Mucosa of stomach (tissue), 1 donor: ENCODE data around the gene MELTF.

Experiments
- H3K27me3 ChIP-seq: one replicate; pipeline ENCODE4 v1.7.0; 2013; ENCODE audit warnings: mild to moderate bottlenecking, low read length; ENCODE audit not compliant: control insufficient read depth, insufficient read depth
- H3K36me3 ChIP-seq: one replicate; pipeline ENCODE4 v1.7.0; 2013; ENCODE audit warnings: low read length; ENCODE audit not compliant: control insufficient read depth, insufficient read depth
- H3K4me1 ChIP-seq: one replicate; pipeline ENCODE4 v1.7.0; 2013; ENCODE audit warnings: mild to moderate bottlenecking, low read length; ENCODE audit not compliant: control insufficient read depth, insufficient read depth
- H3K4me3 ChIP-seq: one replicate; pipeline ENCODE4 v1.7.0; 2013; ENCODE audit warnings: low read length
- H3K9ac ChIP-seq: one replicate; pipeline ENCODE4 v1.7.0; 2013; ENCODE audit warnings: mild to moderate bottlenecking, low read length, moderate library complexity
- H3K9me3 ChIP-seq: one replicate; pipeline ENCODE4 v1.7.0; 2013; ENCODE audit warnings: mild to moderate bottlenecking, low read length, moderate library complexity; ENCODE audit not compliant: control insufficient read depth
- donor health status: Pancreatic carcinoma.

Gene MELTF

DNA sequence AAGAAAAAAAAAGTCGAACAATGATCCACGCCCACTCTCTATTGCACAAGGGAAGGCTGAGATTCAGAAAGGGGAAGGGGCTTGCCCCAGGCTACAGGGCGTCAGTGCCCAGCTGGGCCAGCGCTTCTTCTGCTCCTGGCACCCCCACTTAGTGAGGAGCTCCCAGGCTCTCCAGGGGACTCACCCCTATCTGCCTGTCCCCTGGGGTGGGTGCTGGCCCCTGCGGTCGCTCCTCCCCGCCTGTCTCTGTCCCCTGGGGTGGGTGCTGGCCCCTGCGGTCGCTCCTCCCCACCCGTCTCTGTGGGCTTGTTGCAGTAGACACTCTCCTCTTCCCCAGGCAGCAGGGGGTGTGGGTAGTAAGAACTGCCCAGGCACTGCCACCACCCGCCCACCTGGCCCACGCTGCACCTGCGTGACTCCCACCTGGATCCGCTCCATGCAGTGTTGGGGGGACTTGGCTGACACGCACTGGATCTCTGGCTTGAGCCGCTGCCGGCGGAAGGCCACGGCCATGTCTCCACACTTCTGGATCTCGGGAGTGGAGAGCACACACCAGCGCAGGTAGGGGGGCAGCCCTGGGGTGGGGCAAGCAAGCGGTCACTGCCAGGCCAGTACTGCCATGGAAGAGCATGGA lies 14.6 kb downstream of the MELTF start:
- H3K4me1 ChIP-seq: no peaks in the 10 kb centered on the region
- H3K27me3 ChIP-seq: peaks cover 3% of the 10 kb centered on the region
- no peak overlapping the region for H3K9ac ChIP-seq
- H3K36me3 ChIP-seq: no peaks in the 10 kb centered on the region
- no peaks in the 10 kb centered on the region for H3K9me3 ChIP-seq
- H3K4me3 ChIP-seq: no peak overlapping the region

DNA sequence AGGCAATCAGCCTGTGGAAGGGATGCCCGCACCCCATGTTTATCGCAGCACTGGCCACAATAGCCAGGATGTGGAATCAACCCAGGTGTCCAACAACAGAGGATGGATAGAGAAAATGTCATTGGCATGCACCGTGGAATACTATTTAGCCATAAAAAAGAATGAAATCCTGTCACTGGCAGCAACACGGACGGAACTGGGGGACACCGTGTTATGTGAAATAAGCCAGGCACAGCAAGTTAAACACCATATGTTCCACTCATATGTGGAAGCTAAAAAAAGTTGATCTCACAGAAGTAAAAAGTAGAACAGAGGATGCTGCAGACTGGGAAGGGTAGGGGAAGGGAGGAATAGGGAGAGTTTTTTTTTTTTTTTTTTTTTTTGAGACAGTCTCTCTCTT lies 15.6 kb downstream of the MELTF start:
- H3K27me3 ChIP-seq: peaks cover 3% of the 10 kb centered on the region
- no peak overlapping the region for H3K4me3 ChIP-seq
- no peaks in the 10 kb centered on the region for H3K9me3 ChIP-seq
- H3K36me3 ChIP-seq: no peaks in the 10 kb centered on the region
- H3K9ac ChIP-seq: no peak overlapping the region
- no peaks in the 10 kb centered on the region for H3K4me1 ChIP-seq

DNA sequence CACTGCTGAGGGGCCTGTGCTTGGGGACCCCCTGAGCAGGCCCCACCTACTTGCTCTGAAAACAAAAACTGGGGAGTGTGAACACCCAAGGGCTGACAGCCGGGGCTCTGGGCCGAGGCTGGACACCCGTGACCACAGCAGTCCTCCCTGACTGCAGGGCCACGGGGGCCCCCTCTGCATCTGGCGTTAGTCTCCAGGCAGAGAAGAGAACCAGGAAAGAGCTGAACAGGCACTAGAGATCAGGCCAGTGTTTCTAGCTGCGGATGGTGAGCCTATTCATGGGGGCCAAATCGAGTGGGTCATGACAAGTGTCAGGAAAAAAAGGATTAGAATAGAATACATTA lies 17.1 kb downstream of the MELTF start:
- H3K4me1 ChIP-seq: peaks cover 2% of the 10 kb centered on the region
- H3K36me3 ChIP-seq: no peaks in the 10 kb centered on the region
- no peak overlapping the region for H3K9ac ChIP-seq
- no peaks in the 10 kb centered on the region for H3K9me3 ChIP-seq
- H3K4me3 ChIP-seq: no peak overlapping the region
- peaks cover 3% of the 10 kb centered on the region for H3K27me3 ChIP-seq

DNA sequence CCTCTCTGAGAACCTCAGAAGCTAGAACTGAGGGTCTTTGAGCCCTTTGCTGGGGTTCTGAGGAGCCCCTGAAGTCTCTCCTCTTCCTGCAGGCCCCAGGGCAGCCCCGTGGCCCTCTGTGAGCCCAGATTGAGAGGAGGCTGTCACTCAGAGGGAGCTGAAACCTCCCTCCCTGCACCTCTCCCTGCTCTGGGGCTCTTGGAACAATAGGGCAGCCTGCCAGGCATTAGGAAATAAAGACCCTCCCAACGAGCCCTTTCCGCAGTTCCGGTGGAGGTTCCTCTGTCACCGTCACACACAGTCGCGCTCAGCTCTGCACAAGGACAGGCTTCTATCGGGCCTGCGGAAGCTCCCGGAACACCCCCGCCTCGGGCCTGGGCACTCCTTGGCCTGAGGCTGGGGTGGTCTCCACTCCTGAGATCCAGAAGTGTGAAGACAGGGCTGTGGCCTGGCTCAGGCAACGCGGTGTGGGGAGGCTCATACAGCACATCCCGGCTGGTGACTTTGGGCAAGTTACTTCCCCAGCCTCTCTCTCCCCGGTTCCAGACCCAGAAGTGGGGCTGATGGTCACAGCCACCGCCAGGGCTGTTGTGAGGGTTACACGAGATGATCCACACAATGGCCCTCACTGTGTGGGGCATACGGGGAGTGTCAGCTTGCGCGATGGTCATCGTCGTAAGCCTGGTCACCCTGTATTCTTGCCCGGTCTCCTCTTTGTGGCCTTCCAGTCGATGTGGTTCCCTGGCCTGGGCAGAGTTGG lies 17.7 kb downstream of the MELTF start:
- Histone ChIP-seq H3K36me3 (no peaks in the 10 kb centered on the region), H3K27me3 (peaks cover 3% of the 10 kb centered on the region), H3K4me1 (peaks cover 7% of the 10 kb centered on the region), H3K4me3 (no peak overlapping the region), H3K9me3 (no peaks in the 10 kb centered on the region), H3K9ac (no peak overlapping the region)

DNA sequence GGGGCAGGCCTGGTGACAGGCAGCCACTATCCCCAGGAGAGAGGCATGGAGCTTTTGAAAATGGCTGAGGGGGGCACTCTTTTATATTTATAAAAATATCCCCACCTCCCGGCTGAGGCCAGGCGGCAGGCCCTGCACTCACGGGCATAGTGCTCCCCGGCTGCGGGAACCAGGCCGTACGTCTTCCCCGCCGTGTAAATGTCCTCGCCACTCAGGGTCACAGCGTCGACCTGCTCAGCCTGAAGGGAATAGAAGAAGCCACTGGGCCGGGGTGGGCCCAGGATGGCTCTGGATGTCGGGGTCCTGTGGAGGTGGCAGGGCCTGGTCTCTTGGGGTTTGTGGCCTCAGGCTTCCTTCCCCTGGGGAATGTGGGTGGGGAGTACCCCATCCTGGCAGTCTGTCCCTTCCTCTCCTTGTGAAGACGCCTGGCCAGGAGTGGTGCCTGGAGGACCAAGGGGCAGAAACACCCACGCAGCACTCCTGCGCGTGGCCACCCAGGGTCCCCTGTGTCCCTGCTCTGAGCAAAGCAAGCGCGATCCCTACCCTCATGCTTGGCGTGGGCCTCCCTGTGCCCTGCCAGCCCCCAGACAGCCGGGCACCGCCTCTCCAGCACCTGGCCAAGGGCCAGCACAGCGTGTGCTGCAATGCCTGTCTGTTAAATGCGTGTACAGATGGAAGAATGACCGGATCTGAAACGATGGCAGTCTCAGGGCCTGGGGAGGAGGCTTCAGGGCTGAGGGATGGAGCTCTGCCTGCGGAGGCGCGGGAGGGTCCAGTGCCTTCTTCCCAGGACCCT lies 18.9 kb downstream of the MELTF start:
- no peaks in the 10 kb centered on the region for H3K9me3 ChIP-seq
- no peak overlapping the region for H3K9ac ChIP-seq
- H3K36me3 ChIP-seq: no peaks in the 10 kb centered on the region
- H3K4me1 ChIP-seq: peaks cover 9% of the 10 kb centered on the region
- peaks cover 3% of the 10 kb centered on the region for H3K27me3 ChIP-seq
- no peak overlapping the region for H3K4me3 ChIP-seq

DNA sequence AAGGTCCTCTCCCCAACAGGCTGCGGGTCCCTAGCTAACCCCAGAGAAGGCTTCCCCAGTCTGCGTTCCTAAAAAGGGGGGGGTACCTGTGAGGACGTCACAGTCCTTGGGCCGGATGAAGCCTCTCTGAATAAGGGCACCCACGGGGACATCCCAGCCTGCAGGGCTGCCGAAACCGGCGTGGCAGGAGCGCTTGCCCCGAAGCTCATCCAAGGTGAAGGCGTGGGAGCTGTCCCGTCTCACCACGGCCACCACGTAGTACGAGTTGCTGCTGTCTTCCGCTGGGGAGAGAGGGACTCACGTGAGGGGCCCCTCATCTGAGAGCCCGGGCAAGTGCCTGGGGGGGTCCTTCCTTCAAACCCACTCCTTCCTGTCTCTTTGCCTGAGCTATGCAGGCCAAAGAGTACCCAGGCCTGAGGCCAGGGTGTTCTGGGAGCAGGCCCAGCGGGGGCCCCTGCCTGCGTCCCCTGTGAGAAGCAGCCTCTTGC lies 20.0 kb downstream of the MELTF start:
- H3K9ac ChIP-seq: no peak overlapping the region
- H3K9me3 ChIP-seq: no peaks in the 10 kb centered on the region
- no peak overlapping the region for H3K4me3 ChIP-seq
- H3K27me3 ChIP-seq: peaks cover 3% of the 10 kb centered on the region
- H3K36me3 ChIP-seq: no peaks in the 10 kb centered on the region
- H3K4me1 ChIP-seq: peaks cover 9% of the 10 kb centered on the region

DNA sequence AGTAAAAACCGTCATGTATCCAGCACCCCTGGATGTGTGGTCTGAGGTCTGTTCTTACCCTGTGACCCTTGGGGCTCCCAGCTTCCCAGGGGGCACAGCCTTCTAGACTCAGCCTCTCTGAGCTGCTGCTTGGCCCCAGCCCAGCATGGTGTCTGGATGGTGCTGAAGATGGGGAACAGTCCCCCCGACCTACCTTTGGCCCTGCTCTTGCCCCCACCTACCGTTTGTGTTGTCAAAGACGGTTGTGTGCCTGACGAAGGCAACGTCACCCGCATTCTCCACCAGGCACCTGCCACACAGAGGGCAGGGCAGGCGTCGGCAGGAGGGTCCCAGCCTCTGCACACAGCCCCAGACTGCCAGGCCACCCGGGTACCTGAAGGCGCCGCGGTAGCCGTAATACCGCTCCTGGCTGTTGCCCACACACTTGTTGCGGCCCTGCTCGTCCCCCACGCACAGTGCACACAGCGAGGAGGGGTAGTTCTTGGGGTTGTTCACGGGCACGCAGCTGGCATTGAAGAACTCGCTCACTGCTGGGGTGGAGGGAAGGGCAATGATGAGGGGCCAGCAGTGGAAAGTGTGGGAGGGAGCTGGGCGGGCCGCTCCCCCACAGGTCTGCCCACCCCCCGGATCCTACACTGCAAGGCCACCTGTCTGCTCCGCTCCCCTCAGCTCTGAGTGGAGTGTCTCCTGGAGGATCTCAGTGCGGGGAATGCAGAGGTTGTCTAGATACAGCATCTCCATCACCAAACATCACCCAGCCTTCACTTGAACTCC lies 21.0 kb downstream of the MELTF start:
- H3K9ac ChIP-seq: no peak overlapping the region

DNA sequence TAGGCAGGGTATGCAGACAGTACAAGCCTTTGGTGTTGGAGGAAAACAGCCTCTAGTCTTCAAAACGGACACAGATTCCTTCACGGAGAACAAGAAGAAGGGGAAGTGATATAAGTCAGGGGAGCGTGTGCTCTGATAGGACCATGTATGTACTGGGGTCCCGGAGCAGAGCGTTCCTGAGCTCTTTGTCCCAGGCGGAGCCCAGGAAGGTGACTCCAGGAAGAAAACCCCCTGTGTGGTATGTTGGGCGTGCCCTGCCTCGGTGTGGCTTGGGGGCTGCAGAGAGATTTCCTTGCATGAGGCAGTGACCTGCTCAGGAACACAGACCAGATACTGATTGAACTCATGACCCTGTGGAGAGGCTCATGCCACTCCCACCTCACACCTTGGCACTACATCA lies 21.7 kb downstream of the MELTF start:
- Histone ChIP-seq H3K9ac (no peak overlapping the region), H3K4me3 (no peak overlapping the region), H3K4me1 (peaks cover 18% of the 10 kb centered on the region), H3K27me3 (peaks cover 6% of the 10 kb centered on the region), H3K36me3 (no peaks in the 10 kb centered on the region), H3K9me3 (no peaks in the 10 kb centered on the region)

More for the DNA sequence above, 21.0 kb downstream of the MELTF start:
- no peaks in the 10 kb centered on the region for H3K36me3 ChIP-seq
- peaks cover 16% of the 10 kb centered on the region for H3K4me1 ChIP-seq
- peaks cover 6% of the 10 kb centered on the region for H3K27me3 ChIP-seq
- H3K9me3 ChIP-seq: no peaks in the 10 kb centered on the region
- no peak overlapping the region for H3K4me3 ChIP-seq

DNA sequence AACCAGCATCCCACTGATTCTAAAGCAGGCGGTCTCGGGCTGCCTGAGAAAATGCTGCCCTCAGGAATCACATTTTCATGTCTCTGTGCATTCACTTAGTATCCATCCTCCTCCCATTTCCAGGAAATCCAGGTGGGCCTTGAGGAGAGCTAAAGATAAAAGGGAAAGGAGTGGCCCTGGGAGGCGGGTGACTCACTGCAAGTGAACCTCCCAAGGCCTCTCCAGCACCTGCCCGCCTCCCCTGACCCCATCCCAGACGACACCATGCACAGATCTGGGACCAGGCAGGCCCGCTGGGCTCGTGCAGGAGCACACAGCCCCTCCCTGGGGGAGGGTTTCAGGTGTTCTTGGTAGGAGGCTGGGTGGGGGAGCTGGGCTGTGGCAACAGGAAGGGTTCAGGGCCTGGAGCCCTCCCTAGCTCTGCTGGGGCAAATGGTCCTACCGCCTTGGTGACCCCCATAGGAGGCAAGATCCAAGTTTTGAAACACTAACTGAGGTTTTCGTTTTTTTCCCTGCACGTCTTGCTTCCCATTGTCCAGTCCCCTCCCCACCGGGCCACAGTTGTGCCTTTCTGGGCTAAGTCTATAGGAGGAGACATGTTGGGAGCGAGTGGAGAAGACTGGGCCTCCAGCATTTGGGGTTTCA lies 22.2 kb downstream of the MELTF start:
- Histone ChIP-seq H3K4me3 (no peak overlapping the region), H3K9ac (no peak overlapping the region), H3K36me3 (no peaks in the 10 kb centered on the region), H3K9me3 (no peaks in the 10 kb centered on the region), H3K4me1 (peaks cover 18% of the 10 kb centered on the region), H3K27me3 (peaks cover 6% of the 10 kb centered on the region)

DNA sequence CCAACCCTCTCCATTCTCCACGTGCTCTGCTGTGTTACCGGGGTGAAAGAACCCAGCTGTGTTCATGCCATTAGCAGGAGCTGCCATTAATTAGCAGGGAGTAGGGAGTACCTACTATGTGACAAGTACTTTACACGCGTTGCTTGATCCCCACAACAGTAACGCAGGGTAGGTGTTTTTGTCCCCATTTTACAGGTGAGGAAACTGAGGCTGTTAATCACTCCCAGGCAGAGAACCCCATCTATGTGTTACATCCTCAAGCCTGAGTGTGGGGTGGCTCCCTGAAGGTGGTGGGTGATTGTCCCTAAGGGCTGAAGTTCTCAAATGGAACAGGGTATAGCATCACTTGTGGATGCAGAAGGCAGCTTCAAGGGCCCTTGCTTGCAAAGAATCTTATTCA lies 22.8 kb downstream of the MELTF start:
- no peaks in the 10 kb centered on the region for H3K9me3 ChIP-seq
- H3K9ac ChIP-seq: no peak overlapping the region
- peaks cover 18% of the 10 kb centered on the region for H3K4me1 ChIP-seq
- no peaks in the 10 kb centered on the region for H3K36me3 ChIP-seq
- peaks cover 6% of the 10 kb centered on the region for H3K27me3 ChIP-seq
- H3K4me3 ChIP-seq: no peak overlapping the region

DNA sequence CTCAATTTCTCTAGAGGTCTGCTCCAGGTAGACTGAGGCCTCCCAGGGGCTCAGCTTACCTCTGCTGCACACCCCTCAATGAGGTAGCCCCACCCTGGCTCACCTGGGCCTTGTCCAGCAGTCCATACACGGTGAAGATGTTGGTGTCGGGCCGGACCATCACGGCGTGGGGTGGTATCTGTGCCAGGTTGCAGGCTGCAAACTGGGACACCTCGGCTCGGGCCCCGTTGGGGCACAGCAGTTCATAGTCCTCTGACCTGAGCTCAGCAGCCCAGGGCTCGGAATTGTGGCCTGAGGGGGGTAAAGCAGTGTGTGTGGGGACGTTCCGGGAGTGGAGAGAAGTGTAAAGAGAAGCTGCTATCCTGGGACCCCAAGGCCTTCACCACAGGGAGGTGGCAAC lies 23.2 kb downstream of the MELTF start:
- H3K4me1 ChIP-seq: peaks cover 18% of the 10 kb centered on the region
- H3K4me3 ChIP-seq: no peak overlapping the region
- H3K36me3 ChIP-seq: no peaks in the 10 kb centered on the region
- H3K27me3 ChIP-seq: peaks cover 6% of the 10 kb centered on the region
- H3K9ac ChIP-seq: no peak overlapping the region
- H3K9me3 ChIP-seq: no peaks in the 10 kb centered on the region
